Trophoblast cell (in vitro differentiated cells and primary cell): Measurements from ENCODE around the gene EPHB1.

ENCODE experiments used
- DNase-seq, 2 donors: peaks; one replicate each; pipeline ENCODE4 v3.0.0-alpha.2; 2016
- H2AFZ ChIP-seq: 2 replicates; pipeline ENCODE4 v1.6.1; 2013; ENCODE audit warnings: low read length, moderate library complexity, mild to moderate bottlenecking; ENCODE audit not compliant: insufficient read depth, poor library complexity
- H2AK5ac ChIP-seq: 2 replicates; pipeline ENCODE4 v1.6.1; 2013; ENCODE audit warnings: mild to moderate bottlenecking, low read length
- H2BK120ac ChIP-seq: 2 replicates; pipeline ENCODE4 v1.6.1; 2013; ENCODE audit warnings: low read length, mild to moderate bottlenecking, moderate library complexity; ENCODE audit not compliant: insufficient read depth, poor library complexity
- H2BK12ac ChIP-seq: 2 replicates; pipeline ENCODE4 v1.6.1; 2013; ENCODE audit warnings: mild to moderate bottlenecking, low read length, moderate library complexity
- H2BK5ac ChIP-seq: 2 replicates; pipeline ENCODE4 v1.6.1; 2013; ENCODE audit warnings: low read length, low read depth, moderate library complexity, mild to moderate bottlenecking; ENCODE audit not compliant: poor library complexity
- H3K14ac ChIP-seq: 2 replicates; pipeline ENCODE4 v1.6.1; 2013; ENCODE audit warnings: mild to moderate bottlenecking, low read length
- H3K18ac ChIP-seq: 2 replicates; pipeline ENCODE4 v1.6.1; 2013; ENCODE audit warnings: mild to moderate bottlenecking, low read length
- H3K23ac ChIP-seq: 2 replicates; pipeline ENCODE4 v1.6.1; 2013; ENCODE audit warnings: low read length
- H3K27ac ChIP-seq: 2 replicates; pipeline ENCODE4 v1.5.1; 2013; ENCODE audit warnings: low read depth, mild to moderate bottlenecking, inconsistent platforms, low read length, moderate library complexity
- H3K27me3 ChIP-seq: 2 replicates; pipeline ENCODE4 v1.6.1; 2013; ENCODE audit warnings: inconsistent platforms, mild to moderate bottlenecking, low read length, moderate library complexity; ENCODE audit not compliant: insufficient read depth
- H3K36me3 ChIP-seq, 2 experiments: 1 replicate in 1 of 2; 2 replicates in 1 of 2; pipeline ENCODE4 v1.6.1; 2013; ENCODE audit warnings: low read length in 2 of 2, mild to moderate bottlenecking in 2 of 2, moderate library complexity in 1 of 2; ENCODE audit not compliant: insufficient read depth in 2 of 2, control insufficient read depth in 1 of 2
- H3K4ac ChIP-seq: 2 replicates; pipeline ENCODE4 v1.6.1; 2013; ENCODE audit warnings: low read depth, mild to moderate bottlenecking, low read length, moderate library complexity
- H3K4me1 ChIP-seq, 2 experiments: 1 replicate in 1 of 2; 2 replicates in 1 of 2; pipeline ENCODE4 v1.6.1; 2013; ENCODE audit warnings: low read length in 2 of 2, mild to moderate bottlenecking in 2 of 2, moderate library complexity in 1 of 2; ENCODE audit not compliant: insufficient read depth in 2 of 2, control insufficient read depth in 1 of 2
- H3K4me2 ChIP-seq: 2 replicates; pipeline ENCODE4 v1.6.1; 2013; ENCODE audit warnings: inconsistent platforms, mild to moderate bottlenecking, low read length, moderate library complexity
- H3K4me3 ChIP-seq: 2 replicates; pipeline ENCODE4 v1.5.1; 2013; ENCODE audit warnings: mild to moderate bottlenecking, low read depth, low read length, inconsistent platforms
- H3K79me1 ChIP-seq: one replicate; pipeline ENCODE4 v1.6.1; 2013; ENCODE audit warnings: low read length
- H3K79me2 ChIP-seq: 2 replicates; pipeline ENCODE4 v1.6.1; 2013; ENCODE audit warnings: low read length, mild to moderate bottlenecking; ENCODE audit not compliant: control insufficient read depth, insufficient read depth, poor library complexity
- H3K9ac ChIP-seq: 2 replicates; pipeline ENCODE4 v1.6.1; 2013; ENCODE audit warnings: mild to moderate bottlenecking, low read length
- H3K9me3 ChIP-seq: 2 replicates; pipeline ENCODE4 v1.6.1; 2013; ENCODE audit warnings: low read depth, mild to moderate bottlenecking, control low read depth, inconsistent platforms, low read length; ENCODE audit not compliant: insufficient read depth
- H4K12ac ChIP-seq: 2 replicates; pipeline ENCODE4 v1.6.1; 2013; ENCODE audit warnings: low read depth, mild to moderate bottlenecking, low read length, moderate library complexity
- H4K8ac ChIP-seq: 2 replicates; pipeline ENCODE4 v1.6.1; 2013; ENCODE audit warnings: low read depth, mild to moderate bottlenecking, low read length, moderate library complexity
- H4K91ac ChIP-seq: one replicate; pipeline ENCODE4 v1.6.1; 2013; ENCODE audit warnings: low read depth, mild to moderate bottlenecking, low read length, moderate library complexity
- WGBS: extraction: QIAGEN DNeasy Blood & Tissue Kit; methylation state at CpG from one replicate; pipeline ENCODE4 v1.1.7; 2013; ENCODE audit warnings: missing lambda C conversion rate; ENCODE audit not compliant: insufficient read length, insufficient coverage; ENCODE audit errors: extremely low coverage; 5-methylcytosine and 5-hydroxymethylcytosine counted together

The EPHB1 gene

DNA sequence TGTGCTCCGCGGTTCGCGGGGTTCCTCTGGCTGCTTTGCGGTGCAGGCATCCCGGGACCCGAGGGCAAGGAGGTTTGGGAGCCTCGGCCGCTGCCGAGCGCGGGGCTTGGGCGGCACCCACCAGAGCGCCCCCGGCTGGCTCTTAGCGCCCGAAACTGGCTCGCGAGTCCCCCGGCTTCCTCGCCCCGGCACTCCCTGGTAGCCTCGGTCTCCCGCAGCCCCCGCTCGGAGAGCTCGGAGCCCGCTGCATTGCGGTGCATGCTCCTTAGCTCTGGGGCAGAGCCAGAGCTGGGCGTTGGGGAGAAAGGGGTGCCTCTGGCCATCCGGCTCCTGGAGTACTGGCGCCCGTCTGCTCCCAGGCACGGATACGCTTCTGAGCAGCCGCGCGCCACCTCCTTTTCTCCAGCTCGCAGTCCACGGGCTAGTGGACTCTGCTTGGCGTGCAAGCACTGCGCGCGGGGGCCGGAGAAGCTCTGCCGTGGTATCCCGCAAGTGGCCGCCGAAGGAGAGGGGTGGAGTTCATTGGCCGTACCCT, 753 bp downstream of the EPHB1 start:
- Histone ChIP-seq H3K27me3 (peaks cover 15% of the 10 kb centered on the region), H3K14ac (no peak overlapping the region), H3K4me2 (peak overlapping the region; percentile 94), H3K18ac (no peak overlapping the region), H4K12ac (no peak overlapping the region), H2BK5ac (no peak overlapping the region), H2BK120ac (no peak overlapping the region), H3K79me2 (no peaks in the 10 kb centered on the region), H4K91ac (no peak overlapping the region), H3K9ac (no peak overlapping the region), H3K9me3 (peaks cover 1% of the 10 kb centered on the region), H4K8ac (no peak overlapping the region), H3K27ac (no peak overlapping the region), H2BK12ac (no peak overlapping the region), H2AK5ac (no peak overlapping the region), H3K79me1 (no peaks in the 10 kb centered on the region), H3K4me1 (peaks cover 9 to 15% of the 10 kb centered on the region in 2 experiments), H2AFZ (peak overlapping the region; percentile 32), H3K36me3 (no peaks in the 10 kb centered on the region), H3K4ac (no peak overlapping the region), H3K23ac (no peak overlapping the region), H3K4me3 (peak overlapping the region; percentile 78)
- no peak for DNase-seq
- whole genome bisulfite sequencing = no CpG with 5 or more reads among the region's 50 CpGs

DNA sequence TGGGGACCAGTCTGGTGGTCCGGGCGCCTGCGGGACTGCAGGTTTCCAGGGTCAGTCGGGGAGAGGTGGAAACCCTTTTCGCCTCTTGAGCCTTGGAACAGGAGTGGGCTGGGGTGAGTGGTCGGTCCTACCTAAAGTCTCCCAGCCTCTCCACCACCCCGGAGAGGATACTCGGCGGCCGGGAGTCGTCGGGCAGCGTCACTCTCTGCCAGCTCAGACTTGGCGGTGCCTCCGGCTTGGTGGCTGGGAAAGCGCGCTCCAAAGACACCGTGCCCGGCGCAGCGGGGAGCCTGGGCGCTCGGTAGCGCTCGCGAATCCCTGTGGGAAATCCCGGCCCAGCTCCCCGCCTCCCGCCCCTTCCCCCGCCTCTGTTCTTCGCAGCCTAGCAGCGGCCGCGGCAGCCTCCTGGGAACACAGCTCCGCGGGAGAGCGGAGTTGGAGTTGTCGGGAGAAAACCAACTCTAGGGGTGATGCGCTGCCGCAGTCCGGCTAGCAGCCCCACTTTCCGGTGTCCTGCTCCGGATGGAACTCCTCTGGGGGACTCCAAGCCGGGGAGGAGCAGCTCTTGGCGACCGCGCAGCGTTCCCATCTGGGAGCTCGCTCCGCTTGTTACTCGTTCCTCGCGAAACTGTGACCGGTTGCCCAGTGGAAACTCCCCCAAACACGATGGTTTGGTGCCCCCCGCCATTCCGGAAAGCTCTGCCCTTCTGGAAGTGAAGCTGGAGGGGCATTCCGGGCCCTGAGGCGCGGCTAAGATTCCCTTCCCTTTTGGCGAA, 1.4 kb downstream of the EPHB1 start:
- Histone ChIP-seq H3K9ac (peak overlapping the region; percentile 37), H3K14ac (no peak overlapping the region), H3K27ac (no peak overlapping the region), H4K8ac (no peak overlapping the region), H4K12ac (no peak overlapping the region), H3K4me3 (peak overlapping the region; percentile 78), H3K18ac (no peak overlapping the region), H4K91ac (no peak overlapping the region), H3K23ac (no peak overlapping the region), H3K4ac (no peak overlapping the region), H2BK120ac (no peak overlapping the region), H2BK12ac (no peak overlapping the region), H3K9me3 (peaks cover 1% of the 10 kb centered on the region), H3K79me1 (no peaks in the 10 kb centered on the region), H2BK5ac (no peak overlapping the region), H3K36me3 (no peaks in the 10 kb centered on the region), H2AK5ac (no peak overlapping the region), H3K4me1 (peaks cover 9 to 15% of the 10 kb centered on the region in 2 experiments), H2AFZ (peak overlapping the region; percentile 18), H3K79me2 (no peaks in the 10 kb centered on the region), H3K27me3 (peaks cover 15% of the 10 kb centered on the region), H3K4me2 (peak overlapping the region; percentile 94)
- no CpG with 5 or more reads among the region's 61 CpGs for WGBS
- DNase-seq = no peak

DNA sequence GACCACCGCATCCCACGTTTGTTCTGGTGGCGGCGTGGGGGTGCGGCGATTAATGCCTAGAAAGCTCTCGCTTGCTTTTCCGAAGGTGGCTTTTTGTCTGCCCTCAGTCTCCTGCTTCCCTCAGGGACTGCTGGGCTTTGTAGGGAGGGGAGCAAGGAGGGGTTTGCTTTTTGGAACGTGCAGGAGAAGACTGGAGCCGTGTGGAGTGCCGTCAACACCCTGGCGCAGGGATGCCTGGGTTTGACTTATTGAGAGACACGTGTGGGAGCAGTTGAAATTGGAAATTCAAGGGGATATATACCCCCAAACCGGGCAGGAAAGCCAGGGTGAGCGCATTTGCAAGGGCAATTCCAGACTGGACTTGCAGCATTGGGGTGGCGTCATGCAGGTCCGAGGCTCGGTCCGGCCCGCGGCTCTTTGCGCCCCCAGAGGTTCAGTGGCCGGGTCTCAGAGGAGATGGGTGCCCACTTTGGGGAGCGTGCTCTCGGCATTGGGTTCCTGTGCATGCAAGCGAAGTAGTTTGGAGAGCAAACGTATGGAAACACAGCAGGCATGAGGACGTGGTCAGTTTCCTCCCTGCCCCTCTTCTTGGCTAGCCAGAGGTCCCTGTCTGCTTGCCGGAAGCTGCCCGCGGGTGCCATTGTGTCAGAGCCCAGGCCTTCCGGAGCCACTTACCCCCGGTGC, 2.1 kb downstream of the EPHB1 start:
- Histone ChIP-seq H3K79me1 (no peaks in the 10 kb centered on the region), H2BK5ac (no peak overlapping the region), H3K27me3 (peaks cover 15% of the 10 kb centered on the region), H2AFZ (peak overlapping the region; percentile 18), H3K14ac (no peak overlapping the region), H4K91ac (no peak overlapping the region), H3K4me2 (peak overlapping the region; percentile 94), H4K12ac (no peak overlapping the region), H3K79me2 (no peaks in the 10 kb centered on the region), H3K18ac (no peak overlapping the region), H2BK120ac (no peak overlapping the region), H3K9ac (no peak overlapping the region), H3K23ac (peak overlapping the region; percentile 87), H3K36me3 (no peaks in the 10 kb centered on the region), H2BK12ac (no peak overlapping the region), H3K27ac (no peak overlapping the region), H3K4me1 (peaks cover 9 to 15% of the 10 kb centered on the region in 2 experiments), H4K8ac (no peak overlapping the region), H3K4ac (no peak overlapping the region), H3K9me3 (peaks cover 1% of the 10 kb centered on the region), H3K4me3 (peak overlapping the region; percentile 51), H2AK5ac (no peak overlapping the region)
- WGBS = no CpG with 5 or more reads among the region's 33 CpGs
- no peak for DNase-seq

DNA sequence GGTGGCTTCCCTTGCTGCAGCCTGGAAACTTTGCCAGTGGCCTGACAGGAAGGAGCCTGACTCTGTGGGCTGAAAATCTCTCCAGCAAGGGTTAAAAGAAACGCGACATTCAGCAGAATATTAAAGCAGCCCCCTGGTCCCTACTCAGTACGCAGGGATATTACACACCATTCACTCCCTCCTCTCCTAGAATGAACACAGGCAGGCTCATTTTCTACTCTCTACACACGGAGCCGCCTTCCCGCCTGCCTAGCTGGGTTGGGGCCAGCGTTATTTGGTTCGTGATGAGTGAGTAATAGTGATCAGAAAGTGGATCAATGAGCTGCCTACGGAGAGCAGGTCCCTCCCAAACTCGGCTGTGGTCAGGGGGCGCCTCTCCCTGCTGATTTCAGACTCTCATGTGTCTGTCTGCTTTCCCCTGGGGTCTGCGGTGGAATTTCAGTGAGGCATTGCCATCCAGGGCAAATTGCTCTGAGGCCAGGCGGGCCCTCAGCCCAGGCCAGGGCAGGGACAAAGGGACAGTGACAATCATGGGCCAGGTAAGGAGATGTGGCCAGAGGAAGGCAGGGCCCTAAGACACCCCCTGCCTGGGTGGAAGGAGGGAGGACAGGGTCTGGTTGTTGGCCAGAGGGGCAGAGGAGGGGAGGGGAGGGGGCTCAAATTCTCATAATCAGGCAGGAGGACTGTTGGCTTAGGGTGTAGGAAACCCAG, 2.8 kb downstream of the EPHB1 start:
- Histone ChIP-seq H3K4ac (no peak overlapping the region), H3K4me1 (peaks cover 9 to 15% of the 10 kb centered on the region in 2 experiments), H3K27ac (no peak overlapping the region), H3K27me3 (peaks cover 15% of the 10 kb centered on the region), H3K36me3 (no peaks in the 10 kb centered on the region), H3K79me1 (no peaks in the 10 kb centered on the region), H2BK5ac (no peak overlapping the region), H2AK5ac (no peak overlapping the region), H2BK12ac (no peak overlapping the region), H3K9me3 (peaks cover 1% of the 10 kb centered on the region), H2BK120ac (no peak overlapping the region), H3K9ac (no peak overlapping the region), H4K8ac (no peak overlapping the region), H3K4me3 (no peak overlapping the region), H3K79me2 (no peaks in the 10 kb centered on the region), H3K23ac (no peak overlapping the region), H4K12ac (no peak overlapping the region), H3K18ac (no peak overlapping the region), H2AFZ (no peak overlapping the region), H3K4me2 (peak overlapping the region; percentile 94), H4K91ac (no peak overlapping the region), H3K14ac (no peak overlapping the region)
- no peak for DNase-seq
- WGBS = no CpG with 5 or more reads among the region's 13 CpGs
